ENCODE measurements around the gene GAGE2A. TPM values are rescaled to one million over a fixed set of nuclear protein-coding genes. Genes with fewer than 3 reads are reported as not detected.

The GAGE2A gene
- total RNA-seq, 2 experiments from 2014 or later: not detected

DNA sequence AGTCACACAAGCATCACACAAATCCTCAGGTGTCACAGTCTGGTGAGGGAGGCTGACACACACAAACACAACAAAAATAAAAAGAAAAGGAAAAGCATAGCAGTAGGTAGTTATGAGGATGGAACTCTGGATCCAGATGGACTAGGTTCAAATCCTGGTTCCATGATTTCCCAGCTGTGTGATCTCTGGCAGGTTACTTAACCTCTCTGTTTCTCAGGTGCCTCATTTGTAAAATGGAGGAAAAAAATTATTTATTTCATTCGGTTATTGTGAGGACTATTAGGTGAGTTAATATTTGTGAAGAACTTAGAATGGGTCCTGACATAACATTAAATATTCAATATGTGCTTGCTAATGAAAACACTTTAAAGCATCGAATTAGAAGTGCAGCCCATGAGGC is 29.3 kb downstream of the GAGE2A start:
- CTCF ChIA-PET: no interaction called here
- Mint-ChIP-seq H3K4me1 (ENCODE audit: low read depth) (no peaks in the 10 kb centered on the region), H3K27me3 (ENCODE audit: low read depth) (no peaks in the 10 kb centered on the region), H3K9me3 (ENCODE audit: insufficient read depth) (no peaks in the 10 kb centered on the region), H3K36me3 (ENCODE audit: low read depth) (no peaks in the 10 kb centered on the region), H3K4me3 (no peak overlapping the region), H3K27ac (no peak overlapping the region)
- POLR2A ChIA-PET: no interaction called here
- DNase-seq (no peak), ATAC-seq (no peak)

DNA sequence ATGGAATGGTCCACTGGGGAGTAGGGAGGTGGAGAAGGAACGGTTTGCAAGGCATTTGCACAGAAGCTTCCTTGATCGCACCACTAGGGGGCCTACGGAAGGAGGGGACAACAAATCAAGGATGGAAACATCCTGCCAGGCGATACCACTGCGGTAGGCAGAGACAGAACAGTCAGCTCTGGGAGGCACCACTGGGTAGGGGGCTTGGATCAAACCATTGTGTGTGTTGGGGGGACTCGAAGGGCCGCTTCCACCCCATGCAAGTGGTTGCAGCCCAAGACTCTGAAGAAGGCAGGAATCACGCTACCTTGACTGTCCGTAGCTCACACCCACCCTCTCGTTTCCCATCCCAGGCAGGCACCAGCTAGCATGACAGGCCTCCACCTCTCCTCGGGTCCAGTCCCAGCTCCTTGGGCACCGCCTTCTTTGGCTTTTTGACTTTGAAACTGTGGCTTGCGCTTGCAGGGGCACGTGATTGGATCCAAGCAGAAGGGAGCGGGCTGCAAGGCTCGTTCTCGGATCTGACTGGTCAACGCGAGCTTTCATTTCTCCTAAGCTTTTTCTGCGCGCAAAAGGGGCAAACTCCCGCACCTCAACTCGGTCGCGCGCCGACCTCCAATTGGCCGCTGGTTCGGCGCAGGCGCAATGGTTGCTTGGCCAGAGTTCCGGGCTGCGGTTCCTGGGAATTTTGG is 37.9 kb downstream of the GAGE2A start:
- CTCF ChIA-PET: interaction anchor here (1.2 kb wide), 1 partner anchor 126 kb away, joined by 4 read pairs; no protein-coding TSS in a partner anchor
- Mint-ChIP-seq H3K4me3 (peak overlapping the region; percentile 49), H3K9me3 (ENCODE audit: insufficient read depth) (no peaks in the 10 kb centered on the region), H3K27me3 (ENCODE audit: low read depth) (no peaks in the 10 kb centered on the region), H3K36me3 (ENCODE audit: low read depth) (no peaks in the 10 kb centered on the region), H3K27ac (no peak overlapping the region), H3K4me1 (ENCODE audit: low read depth) (no peaks in the 10 kb centered on the region)
- no peak for ATAC-seq
- DNase-seq: peak; percentile 35
- POLR2A ChIA-PET: no interaction called here

DNA sequence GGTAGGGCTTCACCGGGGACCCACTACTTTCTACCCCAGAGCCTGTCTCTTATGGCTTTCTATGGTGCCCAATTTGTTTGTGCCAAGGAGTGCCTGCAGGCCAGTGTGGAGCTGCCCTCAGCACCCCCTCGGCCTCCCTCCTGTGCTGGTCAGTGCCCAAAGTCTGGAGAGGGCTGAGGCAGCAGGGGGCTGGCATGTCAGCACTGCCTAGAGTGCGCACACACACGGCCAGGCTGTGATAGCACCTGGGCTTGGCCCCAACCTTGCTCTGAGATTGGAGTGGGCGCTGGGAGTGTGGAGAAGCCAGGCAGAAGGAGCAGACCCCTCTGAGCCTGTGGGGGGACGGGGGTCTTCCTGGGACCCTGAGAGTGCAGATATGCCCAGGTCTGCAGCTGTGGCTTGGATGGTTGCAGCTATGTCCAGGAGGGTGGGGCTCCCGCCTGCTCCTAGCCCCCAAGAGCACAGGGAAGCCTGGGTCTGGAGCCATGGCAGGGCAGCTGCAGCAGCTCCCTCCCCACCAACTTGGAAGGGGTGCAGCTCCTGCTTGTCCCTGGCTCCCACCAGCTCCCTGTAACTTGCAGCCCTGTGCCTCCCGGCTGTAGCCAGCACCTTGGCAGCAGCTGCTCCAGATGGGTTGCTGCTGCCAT is 55.8 kb downstream of the GAGE2A start:
- ATAC-seq: no peak
- no peaks in the 10 kb centered on the region for H3K4me1 Mint-ChIP-seq (ENCODE audit: low read depth)
- H3K4me3 Mint-ChIP-seq: no peak overlapping the region
- ChIA-PET POLR2A (no interaction called here), CTCF (no interaction called here)
- H3K36me3 Mint-ChIP-seq (ENCODE audit: low read depth): no peaks in the 10 kb centered on the region
- DNase-seq: no peak
- peaks cover 2% of the 10 kb centered on the region for H3K27me3 Mint-ChIP-seq (ENCODE audit: low read depth)
- H3K27ac Mint-ChIP-seq: no peak overlapping the region
- no peaks in the 10 kb centered on the region for H3K9me3 Mint-ChIP-seq (ENCODE audit: insufficient read depth)

Other genes with a start within 250 kb of the GAGE2A start
- gene GAGE12C, start 57.3 kb upstream of the GAGE2A start, total RNA-seq: not detected
- not detected for gene GAGE12D, start 47.8 kb upstream of the GAGE2A start, total RNA-seq
- not detected for gene GAGE12E, start 38.2 kb upstream of the GAGE2A start, total RNA-seq
- gene GAGE12F, start 28.7 kb upstream of the GAGE2A start, total RNA-seq: not detected
- gene GAGE12G, start 19.1 kb upstream of the GAGE2A start, total RNA-seq: not detected
- gene GAGE12H, start 9.5 kb upstream of the GAGE2A start, total RNA-seq: not detected
- not detected for gene GAGE1, start 9.5 kb downstream of the GAGE2A start, total RNA-seq
- gene PAGE1, start 106.5 kb downstream of the GAGE2A start, total RNA-seq: not detected
- gene PAGE4, start 239.8 kb downstream of the GAGE2A start, total RNA-seq: not detected

Data from activated CD8-positive, alpha-beta T cell treated with anti-CD3 and anti-CD28 coated beads, Interleukin-2, amount 10 ng/mL, durations not matched to agents 7 days and 5 days (primary cell).